DND-41 (cell line): ENCODE data around the gene IL20RB.

Source experiments
- EZH2 ChIP-seq: IDR thresholded peaks from 3 replicates; pipeline ENCODE4 v1.6.1; 2012; ENCODE audit warnings: borderline replicate concordance, low read depth, mild to moderate bottlenecking, moderate library complexity, low read length, inconsistent platforms; ENCODE audit not compliant: severe bottlenecking
- TF ChIP-seq, protein P1 (sequence below): IDR thresholded peaks from 2 replicates; pipeline ENCODE4 v1.5.1; 2012; ENCODE audit warnings: borderline replicate concordance, low read length, moderate library complexity, mild to moderate bottlenecking; ENCODE audit not compliant: poor library complexity, severe bottlenecking; ENCODE audit errors: extremely low read depth

DNA sequence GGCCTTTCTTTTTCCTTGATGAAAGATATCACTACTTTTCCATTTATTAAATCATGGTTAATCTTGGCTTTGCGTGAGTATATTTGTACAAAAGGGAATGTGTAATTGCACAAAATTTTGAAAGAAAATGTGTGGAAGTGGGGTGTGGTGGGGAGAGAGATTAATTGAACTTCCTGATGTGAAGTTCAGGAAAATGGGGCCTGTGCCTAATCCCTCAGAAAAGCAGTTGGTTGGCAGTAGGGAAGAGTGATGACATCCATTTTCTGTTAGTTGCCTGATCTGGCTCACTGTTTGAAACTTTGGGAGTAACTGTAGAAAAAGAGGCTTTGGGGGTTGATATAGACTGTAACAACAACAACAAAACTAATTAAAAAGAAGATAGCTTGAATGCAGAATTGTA, 10.8 kb upstream of the IL20RB start:
- TF ChIP-seq, protein P1, sequence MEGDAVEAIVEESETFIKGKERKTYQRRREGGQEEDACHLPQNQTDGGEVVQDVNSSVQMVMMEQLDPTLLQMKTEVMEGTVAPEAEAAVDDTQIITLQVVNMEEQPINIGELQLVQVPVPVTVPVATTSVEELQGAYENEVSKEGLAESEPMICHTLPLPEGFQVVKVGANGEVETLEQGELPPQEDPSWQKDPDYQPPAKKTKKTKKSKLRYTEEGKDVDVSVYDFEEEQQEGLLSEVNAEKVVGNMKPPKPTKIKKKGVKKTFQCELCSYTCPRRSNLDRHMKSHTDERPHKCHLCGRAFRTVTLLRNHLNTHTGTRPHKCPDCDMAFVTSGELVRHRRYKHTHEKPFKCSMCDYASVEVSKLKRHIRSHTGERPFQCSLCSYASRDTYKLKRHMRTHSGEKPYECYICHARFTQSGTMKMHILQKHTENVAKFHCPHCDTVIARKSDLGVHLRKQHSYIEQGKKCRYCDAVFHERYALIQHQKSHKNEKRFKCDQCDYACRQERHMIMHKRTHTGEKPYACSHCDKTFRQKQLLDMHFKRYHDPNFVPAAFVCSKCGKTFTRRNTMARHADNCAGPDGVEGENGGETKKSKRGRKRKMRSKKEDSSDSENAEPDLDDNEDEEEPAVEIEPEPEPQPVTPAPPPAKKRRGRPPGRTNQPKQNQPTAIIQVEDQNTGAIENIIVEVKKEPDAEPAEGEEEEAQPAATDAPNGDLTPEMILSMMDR = no peak
- no peak for TF ChIP-seq EZH2
